Calu3 (cell line): ENCODE data around the gene ENC1. TPM values are rescaled to one million over a fixed set of nuclear protein-coding genes. Genes with fewer than 3 reads are reported as not detected.

ENCODE experiments used
- Bru-seq: library from RNA; stranded (reverse); fragments of 400-500 nt; gene quantifications from one replicate; lab custom pipeline; 2021; lab: Mats Ljungman, UMichigan
- BruChase-seq, 2 experiments: library from RNA; stranded (reverse); fragments of 400-500 nt; gene quantifications; one replicate each; lab custom pipeline; 2021; lab: Mats Ljungman, UMichigan
- BruUV-seq: library from RNA; stranded (reverse); fragments of 400-500 nt; replicated peaks from 2 replicates; lab custom pipeline; 2021; lab: Mats Ljungman, UMichigan
- CTCF ChIA-PET: fragments of 300-600 bp; sonication (Branson Sonifier 250); formaldehyde crosslinking; loops from one replicate; lab custom pipeline; 2022; ENCODE audit warnings: antibody characterized with exemption; lab: Charles Lee
- DNase-seq: peaks from one replicate; pipeline ENCODE4 v3.0.0; 2022
- H3K27ac Mint-ChIP-seq: one replicate; pipeline ENCODE4 v1.8.0; 2022; ENCODE audit warnings: mixed read lengths; ENCODE audit not compliant: unreplicated experiment
- H3K27me3 Mint-ChIP-seq: one replicate; pipeline ENCODE4 v1.8.0; 2022; ENCODE audit warnings: mixed read lengths; ENCODE audit not compliant: unreplicated experiment
- H3K36me3 Mint-ChIP-seq: one replicate; pipeline ENCODE4 v1.8.0; 2022; ENCODE audit warnings: mild to moderate bottlenecking, moderate library complexity, mixed read lengths; ENCODE audit not compliant: insufficient read depth, unreplicated experiment
- H3K4me1 Mint-ChIP-seq: one replicate; pipeline ENCODE4 v1.8.0; 2022; ENCODE audit warnings: mild to moderate bottlenecking, low read depth, mixed read lengths; ENCODE audit not compliant: unreplicated experiment
- H3K4me3 Mint-ChIP-seq: one replicate; pipeline ENCODE4 v1.8.0; 2022; ENCODE audit warnings: mild to moderate bottlenecking, low read depth, moderate library complexity, mixed read lengths; ENCODE audit not compliant: unreplicated experiment
- H3K9me3 Mint-ChIP-seq: one replicate; pipeline ENCODE4 v1.8.0; 2022; ENCODE audit warnings: low read depth, mixed read lengths; ENCODE audit not compliant: unreplicated experiment
- CTCF ChIP-seq: fragments of 200-600 bp; IDR thresholded peaks from one replicate; pipeline ENCODE4 v1.8.0; 2022; ENCODE audit warnings: antibody characterized with exemption; ENCODE audit not compliant: unreplicated experiment
- intact Hi-C: fragments of 100-400 bp; cut with micrococcal nuclease; formaldehyde crosslinking; loops from one replicate; pipeline ENCODE4 v1.10.0; 2022; ENCODE audit not compliant: unreplicated experiment
- long read RNA-seq: library from polyadenylated mRNA; stranded (forward); transcript quantifications from one replicate; pipeline ENCODE4 v2.0.0, GENCODE V29; 2022
- total RNA-seq: library from RNA; stranded (reverse); gene quantifications from 2 replicates; pipeline ENCODE4 v1.2.3, GENCODE V29; 2022

ENC1 gene
- total RNA-seq = 91.6 and 100 TPM in 2 replicates
- percentile 99 among the genes with signal in this experiment for Bru-seq, nascent RNA
- BruChase-seq, experiment 1, labeled RNA remaining after a 6-hour chase = percentile 96 among the genes with signal in this experiment
- percentile 99 among the genes with signal in this experiment for BruChase-seq, experiment 2, labeled RNA remaining after a 2-hour chase
- long read RNA-seq, partial matches to known transcripts = 0 of 10 reads
- long read RNA-seq, other reads (novel, unspliced or antisense) = 10 of 10 reads

- BruUV-seq = no TSS peak
- Mint-ChIP-seq H3K9me3 (no peaks in the 10 kb centered on the region), H3K4me1 (peaks cover 54% of the 10 kb centered on the region), H3K36me3 (peaks cover 73% of the 10 kb centered on the region), H3K4me3 (peak within 1 kb of the TSS; percentile 92), H3K27ac (peak within 1 kb of the TSS; percentile 64), H3K27me3 (no peaks in the 10 kb centered on the region)
- CTCF ChIA-PET = interaction anchor here (0.6 to 3.7 kb wide), 17 partner anchors 9 to 739 kb away, joined by 3 to 30 read pairs (median 4); no protein-coding TSS in a partner anchor
- DNase-seq = peak; percentile 94
- peak; percentile 62 for TF ChIP-seq CTCF
- intact Hi-C loops = loop anchor here (2.0 to 10.0 kb wide), 9 partner anchors 232 to 1046 kb away; no protein-coding TSS in a partner anchor
Observed at GRCh38 chr5:74640450-74640953, at the start of gene ENC1. ENC1 (minus strand) TSS chr5:74640728; CDS start chr5:74636485, 4,243 bp downstream.

- H3K36me3 Mint-ChIP-seq = peaks cover 32% of the 10 kb centered on the region
- H3K4me3 Mint-ChIP-seq = peak overlapping the region; percentile 79
- TF ChIP-seq CTCF = no peak
- no peaks in the 10 kb centered on the region for H3K9me3 Mint-ChIP-seq
- TSS peak; percentile 32 for BruUV-seq
- no peak for DNase-seq
- intact Hi-C loops = no loop called here
- no peak overlapping the region for H3K27ac Mint-ChIP-seq
- CTCF ChIA-PET = interaction anchor here (0.6 kb wide), 1 partner anchor 45 kb away, joined by 6 read pairs; no protein-coding TSS in a partner anchor
- H3K4me1 Mint-ChIP-seq = peaks cover 24% of the 10 kb centered on the region
- H3K27me3 Mint-ChIP-seq = no peaks in the 10 kb centered on the region
Observed at GRCh38 chr5:74686962-74687751, 46.6 kb upstream of the ENC1 start.

GRCh38 chr5:74685979-74686631 is 45.6 kb upstream of the ENC1 start:
- H3K36me3 Mint-ChIP-seq = peaks cover 32% of the 10 kb centered on the region
- H3K4me1 Mint-ChIP-seq = peaks cover 24% of the 10 kb centered on the region
- no peak for TF ChIP-seq CTCF
- no peak for DNase-seq
- no TSS peak for BruUV-seq
- CTCF ChIA-PET = interaction anchor here (0.6 to 1.3 kb wide), 4 partner anchors 31 to 319 kb away, joined by 3 to 5 read pairs (median 4); no protein-coding TSS in a partner anchor
- no peaks in the 10 kb centered on the region for H3K27me3 Mint-ChIP-seq
- H3K27ac Mint-ChIP-seq = peak overlapping the region; percentile 56
- intact Hi-C loops = no loop called here
- peak overlapping the region; percentile 79 for H3K4me3 Mint-ChIP-seq
- no peaks in the 10 kb centered on the region for H3K9me3 Mint-ChIP-seq
